WTC11 (cell line): ENCODE data around the gene HMCN1. TPM values are rescaled to one million over a fixed set of nuclear protein-coding genes. Genes with fewer than 3 reads are reported as not detected.

Source experiments
- ATAC-seq: fragments of 200-7000 bp; cut with Tn5 transposase; 2 replicates; pipeline ENCODE4 v1.10.0; 2021; ENCODE audit warnings: mild to moderate bottlenecking, moderate library complexity
- CTCF ChIA-PET: fragments of 300-600 bp; sonication (Branson Sonifier 250); formaldehyde crosslinking; loops from one replicate; lab custom pipeline; 2021; ENCODE audit warnings: antibody characterized with exemption; lab: Charles Lee
- POLR2A ChIA-PET: fragments of 350-600 bp; sonication (Branson Sonifier 250); formaldehyde crosslinking; loops from one replicate; lab custom pipeline; 2021; ENCODE audit warnings: antibody characterized with exemption; lab: Charles Lee
- DNase-seq: peaks from one replicate; pipeline ENCODE4 v3.0.0; 2021; ENCODE audit warnings: low spot score
- H3K27ac Mint-ChIP-seq: 2 replicates; pipeline ENCODE4 v1.8.0; 2021; ENCODE audit warnings: mixed read lengths
- H3K27me3 Mint-ChIP-seq: 2 replicates; pipeline ENCODE4 v1.8.0; 2021; ENCODE audit warnings: low read depth, mild to moderate bottlenecking, moderate library complexity, mixed read lengths
- H3K36me3 Mint-ChIP-seq: 2 replicates; pipeline ENCODE4 v1.8.0; 2021; ENCODE audit warnings: mixed read lengths
- H3K4me1 Mint-ChIP-seq: 2 replicates; pipeline ENCODE4 v1.8.0; 2022; ENCODE audit warnings: mixed read lengths
- H3K4me3 Mint-ChIP-seq: 2 replicates; pipeline ENCODE4 v1.8.0; 2021; ENCODE audit warnings: mild to moderate bottlenecking, moderate library complexity, mixed read lengths
- H3K9me3 Mint-ChIP-seq: 2 replicates; pipeline ENCODE4 v1.8.0; 2021; ENCODE audit warnings: mixed read lengths
- ARID4B ChIP-seq: sonication (generic); formaldehyde crosslinking; IDR thresholded peaks from 2 replicates; pipeline ENCODE4 v1.8.0; 2023; ENCODE audit warnings: missing genetic modification reagents, mild to moderate bottlenecking, borderline replicate concordance
- CREM ChIP-seq: sonication (generic); formaldehyde crosslinking; IDR thresholded peaks from 2 replicates; pipeline ENCODE4 v1.8.1; 2022; ENCODE audit warnings: mild to moderate bottlenecking, missing genetic modification reagents, moderate library complexity
- ELF4 ChIP-seq: sonication (generic); formaldehyde crosslinking; IDR thresholded peaks from 2 replicates; pipeline ENCODE4 v1.8.1; 2022; ENCODE audit warnings: low read depth, mild to moderate bottlenecking, moderate library complexity, missing genetic modification reagents
- EMX1 ChIP-seq: fragments of 250-450 bp; sonication (Bioruptor Pico); IDR thresholded peaks from 2 replicates; pipeline ENCODE4 v1.8.0; 2021; ENCODE audit warnings: mild to moderate bottlenecking
- ETV6 ChIP-seq: sonication (generic); formaldehyde crosslinking; IDR thresholded peaks from 2 replicates; pipeline ENCODE4 v1.8.1; 2022; ENCODE audit warnings: mild to moderate bottlenecking, missing genetic modification reagents
- JUN ChIP-seq: sonication (generic); formaldehyde crosslinking; IDR thresholded peaks from 2 replicates; pipeline ENCODE4 v1.8.0; 2023; ENCODE audit warnings: mild to moderate bottlenecking, missing genetic modification reagents
- MLX ChIP-seq: sonication (generic); formaldehyde crosslinking; IDR thresholded peaks from 2 replicates; pipeline ENCODE4 v1.8.1; 2023; ENCODE audit warnings: mild to moderate bottlenecking, missing genetic modification reagents, moderate library complexity
- NR2C2 ChIP-seq: sonication (generic); formaldehyde crosslinking; IDR thresholded peaks from 2 replicates; pipeline ENCODE4 v1.8.0; 2022; ENCODE audit warnings: mild to moderate bottlenecking, missing genetic modification reagents
- NR3C1 ChIP-seq: sonication (generic); formaldehyde crosslinking; conservative IDR thresholded peaks from 2 replicates; pipeline ENCODE4 v1.8.1; 2023; ENCODE audit warnings: low read depth, mild to moderate bottlenecking, missing genetic modification reagents
- OVOL2 ChIP-seq: fragments of 250-450 bp; sonication (Bioruptor Pico); IDR thresholded peaks from 2 replicates; pipeline ENCODE4 v1.9.0; 2021; ENCODE audit warnings: mild to moderate bottlenecking, borderline replicate concordance
- SMAD3 ChIP-seq: sonication (generic); formaldehyde crosslinking; IDR thresholded peaks from 2 replicates; pipeline ENCODE4 v1.8.0; 2022; ENCODE audit warnings: missing genetic modification reagents, mild to moderate bottlenecking, borderline replicate concordance
- SOX15 ChIP-seq: fragments of 250-450 bp; sonication (Bioruptor Pico); IDR thresholded peaks from 2 replicates; pipeline ENCODE4 v1.9.0; 2021; ENCODE audit warnings: mild to moderate bottlenecking
- SP1 ChIP-seq: sonication (generic); formaldehyde crosslinking; conservative IDR thresholded peaks from 2 replicates; pipeline ENCODE4 v1.8.1; 2022; ENCODE audit warnings: missing genetic modification reagents
- TCF7 ChIP-seq: sonication (generic); formaldehyde crosslinking; IDR thresholded peaks from 2 replicates; pipeline ENCODE4 v1.8.0; 2022; ENCODE audit warnings: mild to moderate bottlenecking, low read depth, missing genetic modification reagents, moderate library complexity
- ZNF121 ChIP-seq: sonication (generic); formaldehyde crosslinking; IDR thresholded peaks from 2 replicates; pipeline ENCODE4 v1.8.0; 2023; ENCODE audit warnings: missing genetic modification reagents
- ZNF263 ChIP-seq: sonication (generic); formaldehyde crosslinking; IDR thresholded peaks from 2 replicates; pipeline ENCODE4 v1.8.1; 2022; ENCODE audit warnings: low read depth, mild to moderate bottlenecking, moderate library complexity, missing genetic modification reagents
- ZNF416 ChIP-seq: fragments of 250-450 bp; sonication (Bioruptor Pico); IDR thresholded peaks from 2 replicates; pipeline ENCODE4 v1.9.0; 2021; ENCODE audit warnings: mild to moderate bottlenecking, inconsistent platforms
- ZNF423 ChIP-seq: fragments of 250-450 bp; sonication (Bioruptor Pico); IDR thresholded peaks from 2 replicates; pipeline ENCODE4 v2.1.2; 2022; ENCODE audit warnings: mild to moderate bottlenecking, moderate library complexity
- ZNF671 ChIP-seq: fragments of 250-450 bp; sonication (Bioruptor Pico); IDR thresholded peaks from 2 replicates; pipeline ENCODE4 v1.8.0; 2021; ENCODE audit warnings: mild to moderate bottlenecking
- total RNA-seq: library from RNA; stranded (reverse); gene quantifications from 3 replicates; pipeline ENCODE4 v1.2.3, GENCODE V29; 2021
- TF ChIP-seq, protein P1 (sequence below): fragments of 250-450 bp; sonication (Bioruptor Pico); IDR thresholded peaks from 2 replicates; pipeline ENCODE4 v1.9.0; 2021; ENCODE audit warnings: mild to moderate bottlenecking
- TF ChIP-seq, protein P2 (sequence below): fragments of 200-600 bp; IDR thresholded peaks from 2 replicates; pipeline ENCODE4 v1.8.0; 2022; ENCODE audit warnings: antibody characterized with exemption
- TF ChIP-seq, protein P3 (sequence below): sonication (generic); formaldehyde crosslinking; IDR thresholded peaks from 2 replicates; pipeline ENCODE4 v1.8.1; 2023; ENCODE audit warnings: mild to moderate bottlenecking, missing genetic modification reagents, moderate library complexity
- TF ChIP-seq, protein P4 (sequence below): sonication (generic); formaldehyde crosslinking; IDR thresholded peaks from 2 replicates; pipeline ENCODE4 v1.8.1; 2022; ENCODE audit warnings: low read depth, mild to moderate bottlenecking, moderate library complexity, missing genetic modification reagents, borderline replicate concordance
- TF ChIP-seq, protein P5 (sequence below): sonication (generic); formaldehyde crosslinking; IDR thresholded peaks from 2 replicates; pipeline ENCODE4 v1.8.1; 2022; ENCODE audit warnings: low read depth, missing genetic modification reagents, borderline replicate concordance

The HMCN1 gene
- total RNA-seq, 1 experiment from 2014 or later: 5.6 TPM

GRCh38 chr1:185798505-185798904 is 64.3 kb downstream of the HMCN1 start (continued):
- no peak for TF ChIP-seq ARID4B (CRISPR knock-in tag)
- TF ChIP-seq ZNF121 (CRISPR knock-in tag): no peak
- TF ChIP-seq ZNF671 (CRISPR knock-in tag): no peak
- no peak for TF ChIP-seq ETV6
- TF ChIP-seq, protein P1, sequence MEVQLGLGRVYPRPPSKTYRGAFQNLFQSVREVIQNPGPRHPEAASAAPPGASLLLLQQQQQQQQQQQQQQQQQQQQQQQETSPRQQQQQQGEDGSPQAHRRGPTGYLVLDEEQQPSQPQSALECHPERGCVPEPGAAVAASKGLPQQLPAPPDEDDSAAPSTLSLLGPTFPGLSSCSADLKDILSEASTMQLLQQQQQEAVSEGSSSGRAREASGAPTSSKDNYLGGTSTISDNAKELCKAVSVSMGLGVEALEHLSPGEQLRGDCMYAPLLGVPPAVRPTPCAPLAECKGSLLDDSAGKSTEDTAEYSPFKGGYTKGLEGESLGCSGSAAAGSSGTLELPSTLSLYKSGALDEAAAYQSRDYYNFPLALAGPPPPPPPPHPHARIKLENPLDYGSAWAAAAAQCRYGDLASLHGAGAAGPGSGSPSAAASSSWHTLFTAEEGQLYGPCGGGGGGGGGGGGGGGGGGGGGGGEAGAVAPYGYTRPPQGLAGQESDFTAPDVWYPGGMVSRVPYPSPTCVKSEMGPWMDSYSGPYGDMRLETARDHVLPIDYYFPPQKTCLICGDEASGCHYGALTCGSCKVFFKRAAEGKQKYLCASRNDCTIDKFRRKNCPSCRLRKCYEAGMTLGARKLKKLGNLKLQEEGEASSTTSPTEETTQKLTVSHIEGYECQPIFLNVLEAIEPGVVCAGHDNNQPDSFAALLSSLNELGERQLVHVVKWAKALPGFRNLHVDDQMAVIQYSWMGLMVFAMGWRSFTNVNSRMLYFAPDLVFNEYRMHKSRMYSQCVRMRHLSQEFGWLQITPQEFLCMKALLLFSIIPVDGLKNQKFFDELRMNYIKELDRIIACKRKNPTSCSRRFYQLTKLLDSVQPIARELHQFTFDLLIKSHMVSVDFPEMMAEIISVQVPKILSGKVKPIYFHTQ: no peak
- TF ChIP-seq, protein P2, sequence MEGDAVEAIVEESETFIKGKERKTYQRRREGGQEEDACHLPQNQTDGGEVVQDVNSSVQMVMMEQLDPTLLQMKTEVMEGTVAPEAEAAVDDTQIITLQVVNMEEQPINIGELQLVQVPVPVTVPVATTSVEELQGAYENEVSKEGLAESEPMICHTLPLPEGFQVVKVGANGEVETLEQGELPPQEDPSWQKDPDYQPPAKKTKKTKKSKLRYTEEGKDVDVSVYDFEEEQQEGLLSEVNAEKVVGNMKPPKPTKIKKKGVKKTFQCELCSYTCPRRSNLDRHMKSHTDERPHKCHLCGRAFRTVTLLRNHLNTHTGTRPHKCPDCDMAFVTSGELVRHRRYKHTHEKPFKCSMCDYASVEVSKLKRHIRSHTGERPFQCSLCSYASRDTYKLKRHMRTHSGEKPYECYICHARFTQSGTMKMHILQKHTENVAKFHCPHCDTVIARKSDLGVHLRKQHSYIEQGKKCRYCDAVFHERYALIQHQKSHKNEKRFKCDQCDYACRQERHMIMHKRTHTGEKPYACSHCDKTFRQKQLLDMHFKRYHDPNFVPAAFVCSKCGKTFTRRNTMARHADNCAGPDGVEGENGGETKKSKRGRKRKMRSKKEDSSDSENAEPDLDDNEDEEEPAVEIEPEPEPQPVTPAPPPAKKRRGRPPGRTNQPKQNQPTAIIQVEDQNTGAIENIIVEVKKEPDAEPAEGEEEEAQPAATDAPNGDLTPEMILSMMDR: no peak
- TF ChIP-seq JUN (CRISPR knock-in tag): no peak
- TF ChIP-seq, all 79 proteins: peak for 0

DNA sequence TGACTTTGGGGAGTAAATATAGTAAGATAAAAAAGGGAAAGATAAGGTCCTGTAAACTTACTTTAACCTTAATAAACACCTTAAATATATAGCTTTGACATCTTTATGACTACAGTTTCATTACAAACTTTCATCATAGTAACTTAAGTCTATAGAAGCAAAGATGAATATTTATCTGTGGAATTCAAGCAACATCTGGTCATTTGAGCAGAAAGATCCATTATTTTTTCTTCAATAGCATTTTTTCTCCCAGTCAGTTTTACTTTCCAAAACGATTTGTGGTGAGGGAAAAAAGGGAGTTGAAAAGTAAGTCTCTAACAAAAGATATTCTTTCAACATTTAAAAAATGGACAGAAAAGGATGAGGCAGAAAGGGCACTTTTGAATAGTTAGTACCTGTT is 69.0 kb downstream of the HMCN1 start:
- POLR2A ChIA-PET: no interaction called here
- TF ChIP-seq ZNF416 (CRISPR knock-in tag) (no peak), SP1 (CRISPR knock-in tag) (no peak), MLX (CRISPR knock-in tag) (no peak), CREM (no peak), ZNF423 (CRISPR knock-in tag) (no peak), NR3C1 (CRISPR knock-in tag) (no peak), ZNF263 (CRISPR knock-in tag) (no peak), TCF7 (CRISPR knock-in tag) (no peak), EMX1 (CRISPR knock-in tag) (no peak), ELF4 (no peak), SOX15 (CRISPR knock-in tag) (no peak), OVOL2 (CRISPR knock-in tag) (no peak), NR2C2 (no peak), SMAD3 (no peak)
- TF ChIP-seq, protein P3, sequence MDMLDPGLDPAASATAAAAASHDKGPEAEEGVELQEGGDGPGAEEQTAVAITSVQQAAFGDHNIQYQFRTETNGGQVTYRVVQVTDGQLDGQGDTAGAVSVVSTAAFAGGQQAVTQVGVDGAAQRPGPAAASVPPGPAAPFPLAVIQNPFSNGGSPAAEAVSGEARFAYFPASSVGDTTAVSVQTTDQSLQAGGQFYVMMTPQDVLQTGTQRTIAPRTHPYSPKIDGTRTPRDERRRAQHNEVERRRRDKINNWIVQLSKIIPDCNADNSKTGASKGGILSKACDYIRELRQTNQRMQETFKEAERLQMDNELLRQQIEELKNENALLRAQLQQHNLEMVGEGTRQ: no peak
- TF ChIP-seq, protein P4, sequence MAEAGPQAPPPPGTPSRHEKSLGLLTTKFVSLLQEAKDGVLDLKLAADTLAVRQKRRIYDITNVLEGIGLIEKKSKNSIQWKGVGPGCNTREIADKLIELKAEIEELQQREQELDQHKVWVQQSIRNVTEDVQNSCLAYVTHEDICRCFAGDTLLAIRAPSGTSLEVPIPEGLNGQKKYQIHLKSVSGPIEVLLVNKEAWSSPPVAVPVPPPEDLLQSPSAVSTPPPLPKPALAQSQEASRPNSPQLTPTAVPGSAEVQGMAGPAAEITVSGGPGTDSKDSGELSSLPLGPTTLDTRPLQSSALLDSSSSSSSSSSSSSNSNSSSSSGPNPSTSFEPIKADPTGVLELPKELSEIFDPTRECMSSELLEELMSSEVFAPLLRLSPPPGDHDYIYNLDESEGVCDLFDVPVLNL: no peak
- TF ChIP-seq, protein P5, sequence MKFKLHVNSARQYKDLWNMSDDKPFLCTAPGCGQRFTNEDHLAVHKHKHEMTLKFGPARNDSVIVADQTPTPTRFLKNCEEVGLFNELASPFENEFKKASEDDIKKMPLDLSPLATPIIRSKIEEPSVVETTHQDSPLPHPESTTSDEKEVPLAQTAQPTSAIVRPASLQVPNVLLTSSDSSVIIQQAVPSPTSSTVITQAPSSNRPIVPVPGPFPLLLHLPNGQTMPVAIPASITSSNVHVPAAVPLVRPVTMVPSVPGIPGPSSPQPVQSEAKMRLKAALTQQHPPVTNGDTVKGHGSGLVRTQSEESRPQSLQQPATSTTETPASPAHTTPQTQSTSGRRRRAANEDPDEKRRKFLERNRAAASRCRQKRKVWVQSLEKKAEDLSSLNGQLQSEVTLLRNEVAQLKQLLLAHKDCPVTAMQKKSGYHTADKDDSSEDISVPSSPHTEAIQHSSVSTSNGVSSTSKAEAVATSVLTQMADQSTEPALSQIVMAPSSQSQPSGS: no peak

More for the DNA sequence above, 69.0 kb downstream of the HMCN1 start:
- no peak for DNase-seq
- CTCF ChIA-PET: no interaction called here
- Mint-ChIP-seq H3K4me3 (no peak overlapping the region), H3K27me3 (no peaks in the 10 kb centered on the region), H3K4me1 (peaks cover 11% of the 10 kb centered on the region), H3K27ac (no peak overlapping the region), H3K9me3 (peaks cover 9% of the 10 kb centered on the region), H3K36me3 (peaks cover 9% of the 10 kb centered on the region)
- no peak for ATAC-seq
